Measurements from ENCODE around the gene LRRN4.

LRRN4 gene

GRCh38 chr20:6074784-6075183, 20.9 kb upstream of the LRRN4 start:
- no peak for TF ChIP-seq CTCF (IDR thresholded peaks at IDR 0.05; ENCODE audit: extremely low read depth, missing control alignments)
- no peak for DNase-seq (ENCODE audit: low spot score)

- peak; percentile 26 for DNase-seq (ENCODE audit: low spot score)
- no peak for TF ChIP-seq CTCF (IDR thresholded peaks at IDR 0.05; ENCODE audit: extremely low read depth, missing control alignments)
Observed at GRCh38 chr20:6074145-6074561, 20.3 kb upstream of the LRRN4 start.

GRCh38 chr20:6070829-6071695, 17.2 kb upstream of the LRRN4 start:
- DNase-seq (ENCODE audit: low spot score), result no peak
- no peak for TF ChIP-seq CTCF (IDR thresholded peaks at IDR 0.05; ENCODE audit: extremely low read depth, missing control alignments)

GRCh38 chr20:6069669-6070068, 15.8 kb upstream of the LRRN4 start:
- TF ChIP-seq CTCF (IDR thresholded peaks at IDR 0.05; ENCODE audit: extremely low read depth, missing control alignments), result no peak
- no peak for DNase-seq (ENCODE audit: low spot score)

GRCh38 chr20:6067763-6068318, 14.0 kb upstream of the LRRN4 start:
- no peak for TF ChIP-seq CTCF (IDR thresholded peaks at IDR 0.05; ENCODE audit: extremely low read depth, missing control alignments)

GRCh38 chr20:6066582-6066981, 12.7 kb upstream of the LRRN4 start:
- no peak for TF ChIP-seq CTCF (IDR thresholded peaks at IDR 0.05; ENCODE audit: extremely low read depth, missing control alignments)
- no peak for DNase-seq (ENCODE audit: low spot score)

More at GRCh38 chr20:6067763-6068318, 14.0 kb upstream of the LRRN4 start:
- DNase-seq (ENCODE audit: low spot score), result no peak

- no peak for TF ChIP-seq CTCF (IDR thresholded peaks at IDR 0.05; ENCODE audit: extremely low read depth, missing control alignments)
- DNase-seq (ENCODE audit: low spot score), result no peak
Observed at GRCh38 chr20:6061544-6061943, 7.7 kb upstream of the LRRN4 start.

Measured in GM20000 (cell line).